Upper lobe of left lung (tissue), 6 donors: ENCODE results near the gene KLHL10. TPM values are rescaled to one million over a fixed set of nuclear protein-coding genes. Genes with fewer than 3 reads are reported as not detected.

Experiments used
- ATAC-seq, 2 donors: fragments of 200-7000 bp; cut with Tn5 transposase; one replicate each; pipeline ENCODE4 v1.9.1; 2022; ENCODE audit warnings: mild to moderate bottlenecking in 2 of 2, moderate library complexity in 2 of 2; ENCODE audit not compliant: low FRiP score in 2 of 2
- DNase-seq, 2 donors: peaks; one replicate each; pipeline ENCODE4 v3.0.0-alpha.2; 2019 to 2020
- H3K27ac ChIP-seq, 4 donors: fragments of 200-600 bp; sonication (generic); one replicate each; pipeline ENCODE4 v1.5.1; 2016 to 2019
- H3K27me3 ChIP-seq, 4 donors: fragments of 200-600 bp; sonication (generic); one replicate each; pipeline ENCODE4 v1.5.1; 2017 to 2019
- H3K36me3 ChIP-seq, 4 donors: fragments of 200-600 bp; sonication (generic); one replicate each; pipeline ENCODE4 v1.5.1; 2016 to 2019
- H3K4me1 ChIP-seq, 4 donors: fragments of 200-600 bp; sonication (generic); one replicate each; pipeline ENCODE4 v1.5.1; 2018 to 2019
- H3K4me3 ChIP-seq, 4 donors: fragments of 200-600 bp; sonication (generic); one replicate each; pipeline ENCODE4 v1.5.1; 2017 to 2019; ENCODE audit warnings: mild to moderate bottlenecking in 2 of 4, moderate library complexity in 1 of 4
- H3K9me3 ChIP-seq, 4 donors: fragments of 200-600 bp; sonication (generic); one replicate each; pipeline ENCODE4 v1.5.1; 2018 to 2019
- CTCF ChIP-seq, 6 experiments: fragments of 450-650 bp in 4 of 6; fragments of 200-600 bp in 2 of 6; sonication (generic) in 2 of 6; IDR thresholded peaks; one replicate each; pipeline ENCODE4 v1.5.1; 2016 to 2019; ENCODE audit warnings: antibody characterized with exemption in 6 of 6
- EP300 ChIP-seq, 4 donors: sonication (generic); formaldehyde crosslinking; IDR thresholded peaks; one replicate each; pipeline ENCODE4 v1.5.1; 2017; ENCODE audit warnings: antibody characterized with exemption in 4 of 4, control low read depth in 2 of 4
- POLR2A ChIP-seq, 4 donors: fragments of 450-650 bp; IDR thresholded peaks; one replicate each; pipeline ENCODE4 v1.5.1; 2016 to 2017; ENCODE audit warnings: antibody characterized with exemption in 4 of 4, mild to moderate bottlenecking in 2 of 4
- POLR2AphosphoS5 ChIP-seq, 2 donors: sonication (generic); formaldehyde crosslinking; IDR thresholded peaks; one replicate each; pipeline ENCODE4 v1.5.1; 2017; ENCODE audit warnings: antibody characterized with exemption in 2 of 2
- WGBS, 2 donors: methylation state at CpG; one replicate each; pipeline ENCODE4 v1.1.5; 2017 to 2018; 5-methylcytosine and 5-hydroxymethylcytosine counted together
- total RNA-seq, 6 donors: library from RNA; depleted of rRNA in 4 of 6; stranded (reverse); fragments of >200 nt in 4 of 6; gene quantifications; one replicate each; pipeline versions ENCODE4 v1.1.0 to v1.2.1, GENCODE V29; 2016 to 2021
- donor health status: DM: no; HTN: no; CAD: no; lungs with moderate emphysema.
- donor health status: DM: no; HTN: yes; CAD: no; lungs with severe emphysema.

KLHL10 gene
- total RNA-seq, 6 donors from 2014 or later: 0.17 to 1.1 (median 0.37) TPM; not detected in 3

GRCh38 chr17:41864498-41864835, 26.8 kb downstream of the KLHL10 start:
- H3K27me3 ChIP-seq: no peaks in the 10 kb centered on the region
- peak overlapping the region; percentile 86 to 96 (median 94) for H3K27ac ChIP-seq
- no peaks in the 10 kb centered on the region for H3K9me3 ChIP-seq
- peaks cover 6 to 30% (median 15%) of the 10 kb centered on the region in 4 donors for H3K36me3 ChIP-seq
- no peak for ATAC-seq
- H3K4me3 ChIP-seq: peak overlapping the region; percentile 60 to 99 (median 83)
- WGBS, 2 donors: 0 to 1% methylated on average over 14 to 21 of the region's 25 CpGs
- TF ChIP-seq POLR2A (IDR thresholded peaks at IDR 0.05) (no peak), EP300 (IDR thresholded peaks at IDR 0.05) (no peak)
- H3K4me1 ChIP-seq: peaks cover 14 to 39% (median 24%) of the 10 kb centered on the region in 4 donors
- DNase-seq: peak in 1 of 2 donors; percentile 93

GRCh38 chr17:41864836-41865595, 27.4 kb downstream of the KLHL10 start, which contains the start of gene KLHL11:
TSS of gene KLHL11 (minus strand) at chr17:41865423. CDS start at chr17:41865370, 53 bp downstream.
- H3K4me1 ChIP-seq: peaks cover 14 to 39% (median 24%) of the 10 kb centered on the region in 4 donors
- H3K4me3 ChIP-seq: peak within 1 kb of the TSS; percentile 60 to 99 (median 83)
- TF ChIP-seq CTCF (IDR thresholded peaks at IDR 0.05) (peak in 3 of 6 experiments; percentile 11 to 30 (median 30)), EP300 (IDR thresholded peaks at IDR 0.05) (no peak), POLR2A (IDR thresholded peaks at IDR 0.05) (peak in 3 of 4 donors; percentile 78 to 90 (median 80)), POLR2AphosphoS5 (IDR thresholded peaks at IDR 0.05) (peak; percentile 67 to 95)
- no peaks in the 10 kb centered on the region for H3K27me3 ChIP-seq
- peak within 1 kb of the TSS; percentile 86 to 96 (median 94) for H3K27ac ChIP-seq
- DNase-seq (peak; percentile 92 to 97), ATAC-seq (peak; percentile 93 to 97)
- H3K9me3 ChIP-seq: no peaks in the 10 kb centered on the region
- peaks cover 6 to 35% (median 20%) of the 10 kb centered on the region in 4 donors for H3K36me3 ChIP-seq
- WGBS, 2 donors: 0% methylated on average over 37 of the region's 90 CpGs; no CpG with 5 or more reads in 1 of the 2 donors

- no peaks in the 10 kb centered on the region for H3K27me3 ChIP-seq
- WGBS, 2 donors: 0 to 1% methylated on average over 2 to 7 of the region's 10 CpGs
- H3K36me3 ChIP-seq: peaks cover 6 to 41% (median 25%) of the 10 kb centered on the region in 4 donors
- ATAC-seq (no peak), DNase-seq (no peak)
- H3K4me1 ChIP-seq: peaks cover 14 to 39% (median 24%) of the 10 kb centered on the region in 4 donors
- no peaks in the 10 kb centered on the region for H3K9me3 ChIP-seq
- H3K4me3 ChIP-seq: peak overlapping the region in 3 of 4 donors; percentile 60 to 99 (median 99)
- TF ChIP-seq POLR2AphosphoS5 (IDR thresholded peaks at IDR 0.05) (no peak), EP300 (IDR thresholded peaks at IDR 0.05) (no peak), POLR2A (IDR thresholded peaks at IDR 0.05) (no peak), CTCF (IDR thresholded peaks at IDR 0.05) (no peak)
- H3K27ac ChIP-seq: peak overlapping the region; percentile 86 to 96 (median 94)
Observed at GRCh38 chr17:41865596-41865893, 27.9 kb downstream of the KLHL10 start.

- no peak for TF ChIP-seq POLR2AphosphoS5 (IDR thresholded peaks at IDR 0.05)
- no peak for TF ChIP-seq EP300 (IDR thresholded peaks at IDR 0.05)
- TF ChIP-seq CTCF (IDR thresholded peaks at IDR 0.05): no peak
- no peak for TF ChIP-seq POLR2A (IDR thresholded peaks at IDR 0.05)
Observed at GRCh38 chr17:41868568-41868967, 30.9 kb downstream of the KLHL10 start.

GRCh38 chr17:41869426-41869825, 31.8 kb downstream of the KLHL10 start:
- Histone ChIP-seq H3K36me3 (peaks cover 6 to 79% (median 54%) of the 10 kb centered on the region in 4 donors), H3K9me3 (no peaks in the 10 kb centered on the region), H3K27me3 (no peaks in the 10 kb centered on the region), H3K27ac (peak overlapping the region in 2 of 4 donors; percentile 4 to 7), H3K4me1 (peaks cover under 1 to 5% (median 2%) of the 10 kb centered on the region in 4 donors), H3K4me3 (no peak overlapping the region)
- TF ChIP-seq POLR2A (IDR thresholded peaks at IDR 0.05): no peak
- TF ChIP-seq POLR2AphosphoS5 (IDR thresholded peaks at IDR 0.05): peak in 1 of 2 donors; percentile 9
- ATAC-seq: peak in 1 of 2 donors; percentile 38
- DNase-seq: peak in 1 of 2 donors; percentile 76
- 53 to 60% methylated on average over 9 of the region's 9 CpGs for WGBS, 2 donors

More at GRCh38 chr17:41868568-41868967, 30.9 kb downstream of the KLHL10 start:
- ATAC-seq (no peak), DNase-seq (no peak)
- Histone ChIP-seq H3K27ac (peak overlapping the region in 1 of 4 donors; percentile 7), H3K36me3 (peaks cover 6 to 71% (median 48%) of the 10 kb centered on the region in 4 donors), H3K27me3 (no peaks in the 10 kb centered on the region), H3K4me3 (no peak overlapping the region), H3K9me3 (no peaks in the 10 kb centered on the region), H3K4me1 (peaks cover 9 to 14% (median 10%) of the 10 kb centered on the region in 4 donors)
- 70 to 78% methylated on average over 3 of the region's 3 CpGs for WGBS, 2 donors
